SK-N-SH (cell line): ENCODE results near the gene DDX46. TPM values are rescaled to one million over a fixed set of nuclear protein-coding genes. Genes with fewer than 3 reads are reported as not detected.
A peak's percentile ranks its signal among the peaks of the same experiment; 100 is the strongest.
"Not testable (repeated sequence)": the region's sequence is repeated elsewhere in the genome, so short reads cannot be mapped to it uniquely, and the experiment has no call there.

Source experiments
- CTCF ChIA-PET: fragments of 300-600, 350-600 bp; formaldehyde crosslinking; extraction: SDS; loops from one replicate; lab custom pipeline; 2021; lab: Yijun Ruan, JAX
- POLR2A ChIA-PET: fragments of 350-600 bp; sonication (Branson Sonifier 250); formaldehyde crosslinking; extraction: SDS; loops from one replicate; lab custom pipeline; 2020; ENCODE audit warnings: antibody characterized with exemption, inconsistent platforms; lab: Yijun Ruan, JAX
- DNase-seq: peaks from one replicate; pipeline ENCODE4 v3.0.0; 2012
- H2AFZ ChIP-seq: fragments of 200-600 bp; sonication (generic); 2 replicates; pipeline ENCODE4 v1.8.1; 2016; ENCODE audit warnings: antibody characterized with exemption, mild to moderate bottlenecking, low read depth
- H3F3A ChIP-seq: fragments of 200-600 bp; sonication (generic); replicated peaks from 2 replicates; pipeline ENCODE3; 2016; ENCODE audit warnings: antibody characterized with exemption, mild to moderate bottlenecking; ENCODE audit not compliant: insufficient read depth
- H3K27ac ChIP-seq, 2 experiments: fragments of 200-500 bp in 1 of 2; fragments of 200-600 bp in 1 of 2; sonication (Bioruptor generic) in 1 of 2; sonication (generic), shearing (Covaris generic) in 1 of 2; 2 replicates each; pipeline versions ENCODE4 v1.5.1 to v1.6.1; 2014 to 2016; ENCODE audit warnings: low read depth in 2 of 2, inconsistent platforms in 1 of 2, low read length in 1 of 2, mild to moderate bottlenecking in 1 of 2, mixed read lengths in 1 of 2
- H3K27me3 ChIP-seq: fragments of 200-600 bp; sonication (generic), shearing (Covaris generic); 2 replicates; pipeline ENCODE4 v1.6.1; 2016; ENCODE audit warnings: mixed run types; ENCODE audit not compliant: insufficient read depth
- H3K36me3 ChIP-seq, 2 experiments: fragments of 200-500 bp in 1 of 2; fragments of 200-600 bp in 1 of 2; sonication (Bioruptor generic) in 1 of 2; sonication (generic) in 1 of 2; replicated peaks in 1 of 2; 2 replicates each; pipeline versions ENCODE3 to v1.5.1; 2014 to 2016; ENCODE audit warnings: low read length in 1 of 2, mild to moderate bottlenecking in 1 of 2; ENCODE audit not compliant: insufficient read depth in 2 of 2, control insufficient read depth in 1 of 2
- H3K4me1 ChIP-seq, 2 experiments: fragments of 200-500 bp in 1 of 2; fragments of 200-600 bp in 1 of 2; sonication (Bioruptor generic) in 1 of 2; sonication (generic), shearing (Covaris generic) in 1 of 2; 2 replicates each; pipeline versions ENCODE4 v1.5.1 to v1.6.1; 2014 to 2016; ENCODE audit warnings: low read depth in 1 of 2, low read length in 1 of 2, mixed run types in 1 of 2; ENCODE audit not compliant: insufficient read depth in 2 of 2, control insufficient read depth in 1 of 2
- H3K4me2 ChIP-seq: fragments of 200-600 bp; sonication (generic), shearing (Covaris generic); 2 replicates; pipeline ENCODE4 v1.6.1; 2017; ENCODE audit warnings: mixed run types
- H3K4me3 ChIP-seq, 2 experiments: fragments of 200-500 bp in 1 of 2; fragments of 200-600 bp in 1 of 2; sonication (Bioruptor generic) in 1 of 2; sonication (generic), shearing (Covaris generic) in 1 of 2; 2 replicates each; pipeline versions ENCODE4 v1.5.1 to v1.8.1; 2014 to 2016; ENCODE audit warnings: low read depth in 2 of 2, inconsistent platforms in 1 of 2, low read length in 1 of 2, mild to moderate bottlenecking in 1 of 2, mixed read lengths in 1 of 2, moderate library complexity in 1 of 2
- H3K79me2 ChIP-seq: fragments of 200-600 bp; sonication (generic); 2 replicates; pipeline ENCODE4 v1.8.1; 2017; ENCODE audit warnings: mild to moderate bottlenecking; ENCODE audit not compliant: insufficient read depth
- H3K9ac ChIP-seq: fragments of 200-600 bp; sonication (generic); 2 replicates; pipeline ENCODE4 v1.6.1; 2017; ENCODE audit warnings: mixed run types
- H3K9me2 ChIP-seq: fragments of 200-600 bp; sonication (generic); 2 replicates; pipeline ENCODE4 v1.6.1; 2017; ENCODE audit warnings: mixed run types
- H3K9me3 ChIP-seq: fragments of 200-600 bp; sonication (generic); 2 replicates; pipeline ENCODE4 v1.6.1; 2017; ENCODE audit warnings: mixed run types, mild to moderate bottlenecking, moderate library complexity
- H4K20me1 ChIP-seq: fragments of 200-600 bp; sonication (generic); 2 replicates; pipeline ENCODE4 v1.6.1; 2017; ENCODE audit warnings: mild to moderate bottlenecking, mixed run types; ENCODE audit not compliant: insufficient read depth
- EZH2phosphoT487 ChIP-seq: fragments of 200-600 bp; sonication (generic); IDR thresholded peaks from 2 replicates; pipeline ENCODE4 v1.6.1; 2017; ENCODE audit warnings: low read depth, mixed run types, mild to moderate bottlenecking, antibody characterized with exemption, moderate library complexity, borderline replicate concordance
- GABPA ChIP-seq: IDR thresholded peaks from 2 replicates; pipeline ENCODE4 v1.4.0; 2012; ENCODE audit warnings: low read depth, mild to moderate bottlenecking
- JUND ChIP-seq: IDR thresholded peaks from 2 replicates; pipeline ENCODE4 v1.4.0; 2012
- POLR2AphosphoS5 ChIP-seq: IDR thresholded peaks from 2 replicates; pipeline ENCODE4 v1.6.1; 2012; ENCODE audit warnings: low read depth, low read length
- RCOR1 ChIP-seq: fragments of 150-350 bp; IDR thresholded peaks from 2 replicates; pipeline ENCODE4 v1.6.1; 2017; ENCODE audit warnings: antibody characterized with exemption, low read length
- RFX5 ChIP-seq: IDR thresholded peaks from 2 replicates; pipeline ENCODE4 v1.6.1; 2012; ENCODE audit warnings: mild to moderate bottlenecking, improper control_type of control experiment, low read length
- TEAD4 ChIP-seq: IDR thresholded peaks from 2 replicates; pipeline ENCODE4 v1.4.0; 2012; ENCODE audit warnings: mild to moderate bottlenecking, borderline replicate concordance; ENCODE audit not compliant: insufficient read depth
- WGBS: methylation state at CpG from one replicate; pipeline ENCODE4 v1.1.6; 2017; ENCODE audit warnings: low lambda C conversion rate; 5-methylcytosine and 5-hydroxymethylcytosine counted together
- polyA plus RNA-seq, 3 experiments: library from polyadenylated mRNA; depleted of rRNA; stranded (reverse); fragments of >200 nt; gene quantifications; 2 replicates each; pipeline ENCODE4 v1.2.3, GENCODE V29; 2012
- TF ChIP-seq, protein P1 (sequence below): IDR thresholded peaks from 2 replicates; pipeline ENCODE4 v1.4.0; 2012; ENCODE audit warnings: low read depth
- TF ChIP-seq, protein P2 (sequence below): IDR thresholded peaks from 2 replicates; pipeline ENCODE4 v1.4.0; 2012; ENCODE audit warnings: low read depth, borderline replicate concordance
- TF ChIP-seq, protein P3 (sequence below): fragments of 150-350 bp; IDR thresholded peaks from 2 replicates; pipeline ENCODE4 v1.6.1; 2016; ENCODE audit warnings: mild to moderate bottlenecking, low read depth, low read length
- TF ChIP-seq, protein P4 (sequence below): IDR thresholded peaks from 2 replicates; pipeline ENCODE4 v1.6.1; 2012; ENCODE audit warnings: mild to moderate bottlenecking, low read depth, low read length, moderate library complexity

The DDX46 gene
- polyA plus RNA-seq, 1 of the 3 experiments (the other 2 are of a cell fraction), result 20.3 TPM

DNA sequence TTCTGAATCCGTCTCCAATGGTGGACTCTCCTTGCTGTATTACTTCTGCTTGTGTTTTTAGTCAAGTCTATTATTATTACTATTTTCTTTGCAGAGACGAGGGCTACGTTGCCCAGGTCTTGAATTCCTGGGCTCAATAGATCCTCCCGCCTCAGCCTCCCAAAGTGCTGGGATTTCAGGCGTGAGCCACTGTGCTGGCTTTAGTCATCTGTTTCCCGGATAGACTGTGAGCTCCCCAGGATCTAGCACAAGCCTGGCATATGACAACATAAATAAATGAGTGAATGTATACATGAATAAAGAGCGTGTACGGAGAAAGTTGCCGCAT, 439 bp upstream of the DDX46 start:
- H3F3A ChIP-seq, result peaks cover 9% of the 10 kb centered on the region
- TF ChIP-seq RFX5, result peak; percentile 66; the same call in 1 of the 2 replicates
- TF ChIP-seq, protein P1, sequence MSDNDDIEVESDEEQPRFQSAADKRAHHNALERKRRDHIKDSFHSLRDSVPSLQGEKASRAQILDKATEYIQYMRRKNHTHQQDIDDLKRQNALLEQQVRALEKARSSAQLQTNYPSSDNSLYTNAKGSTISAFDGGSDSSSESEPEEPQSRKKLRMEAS, result no peak
- H3K9me2 ChIP-seq, result no peaks in the 10 kb centered on the region
- H3K4me2 ChIP-seq, result peak overlapping the region; percentile 83
- ChIA-PET POLR2A (interaction anchor here (0.6 to 3.3 kb wide), 9 partner anchors 14 to 532 kb away, joined by 3 to 12 read pairs (median 3); partner anchors contain the start of genes CAMLG, PCBD2, PPP2CA and TXNDC15), CTCF (interaction anchor here (0.5 to 3.0 kb wide), 16 partner anchors 9 to 171 kb away, joined by 3 to 16 read pairs (median 4); partner anchors contain the start of genes CAMLG and PCBD2)
- H3K27me3 ChIP-seq, result no peaks in the 10 kb centered on the region
- H3K4me1 ChIP-seq, result peaks cover 6 to 9% of the 10 kb centered on the region in 2 experiments; a peak in 3 of 4 replicates
- peak overlapping the region; percentile 93 for H2AFZ ChIP-seq
- no peaks in the 10 kb centered on the region for H3K36me3 ChIP-seq
- DNase-seq, result no peak
- peak overlapping the region; percentile 87; the same call in 1 of the 2 replicates for H3K9ac ChIP-seq
- H4K20me1 ChIP-seq, result peaks cover 24% of the 10 kb centered on the region
- peak overlapping the region; percentile 79 to 98 for H3K4me3 ChIP-seq
- peaks cover 46% of the 10 kb centered on the region for H3K79me2 ChIP-seq
- H3K9me3 ChIP-seq, result no peaks in the 10 kb centered on the region
- 31% methylated on average over 9 of the region's 9 CpGs for WGBS
- peak overlapping the region; percentile 37 to 58; a peak in 3 of 4 replicates for H3K27ac ChIP-seq

DNA sequence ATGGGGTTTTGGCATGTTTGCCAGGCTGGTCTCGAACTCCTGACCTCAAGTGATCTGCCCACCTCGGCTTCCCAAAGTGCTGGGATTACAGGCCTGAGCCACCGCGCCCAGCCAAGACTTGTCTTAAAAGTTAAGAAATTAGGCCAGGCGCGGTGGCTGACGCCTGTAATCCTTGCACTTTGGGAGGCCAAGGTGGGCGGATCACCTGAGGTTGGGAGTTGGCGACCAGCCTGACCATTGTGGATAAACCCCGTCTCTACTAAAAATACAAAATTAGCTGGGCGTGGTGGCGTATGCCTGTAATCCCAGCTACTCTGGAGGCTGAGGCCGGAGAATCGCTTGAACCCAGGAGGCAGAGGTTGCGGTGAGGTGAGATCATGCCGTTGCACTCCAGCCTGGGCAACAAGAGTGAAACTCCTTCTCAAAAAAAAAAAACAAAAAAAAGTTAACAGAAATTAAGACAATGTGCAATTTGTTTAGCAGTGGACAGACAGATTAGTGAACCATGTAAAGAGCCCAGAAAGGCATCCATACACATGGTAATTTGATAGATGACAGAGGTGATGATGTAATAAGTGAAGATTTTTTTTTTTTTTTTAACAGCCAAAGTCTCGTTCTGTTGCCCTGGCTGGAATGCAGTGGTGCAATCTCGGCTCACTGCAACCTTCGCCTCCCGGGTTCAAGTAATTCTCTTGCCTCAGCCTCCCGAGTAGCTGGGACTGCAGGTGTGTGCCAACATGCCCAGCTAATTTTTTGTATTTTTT, 9.1 kb downstream of the DDX46 start:
- Histone ChIP-seq H3K79me2 (peaks cover 66% of the 10 kb centered on the region), H3F3A (peaks cover 13% of the 10 kb centered on the region), H3K36me3 (peaks cover 38 to 59% of the 10 kb centered on the region in 2 experiments)
- H2AFZ ChIP-seq, H3K27ac ChIP-seq, H3K4me2 ChIP-seq, H3K4me3 ChIP-seq, H4K20me1 ChIP-seq, H3K4me1 ChIP-seq, H3K27me3 ChIP-seq, H3K9me3 ChIP-seq, DNase-seq, POLR2A ChIA-PET, H3K9me2 ChIP-seq, H3K9ac ChIP-seq: not testable (repeated sequence)
- CTCF ChIA-PET, result interaction anchor here (1.2 kb wide), 1 partner anchor 9 kb away, joined by 5 read pairs; the partner anchor contains the start of gene DDX46
- WGBS, result 95% methylated on average over 21 of the region's 21 CpGs

DNA sequence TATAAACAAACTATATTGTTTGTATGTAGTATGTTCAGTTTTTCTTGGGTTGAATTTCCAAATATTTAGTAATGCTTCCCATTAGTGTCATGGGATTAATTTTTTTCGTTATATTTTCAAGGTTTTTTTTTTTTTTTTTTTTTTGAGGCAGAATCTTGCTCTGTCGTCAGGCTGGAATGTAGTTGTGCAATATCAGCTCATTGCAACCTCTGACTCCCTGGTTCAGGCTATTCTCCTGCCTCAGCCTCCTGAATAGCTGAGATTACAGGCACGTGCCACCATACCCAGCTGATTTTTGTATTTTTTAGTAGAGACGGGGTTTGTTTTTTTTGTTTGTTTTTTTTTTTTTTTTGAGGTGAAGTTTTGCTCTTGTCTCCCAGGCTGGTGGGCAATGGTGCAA, 10.6 kb downstream of the DDX46 start:
- H3K27ac ChIP-seq, result no peak overlapping the region
- H4K20me1 ChIP-seq, result no peaks in the 10 kb centered on the region
- H3F3A ChIP-seq, result peaks cover 13% of the 10 kb centered on the region
- H3K27me3 ChIP-seq, result no peaks in the 10 kb centered on the region
- ChIA-PET CTCF (no interaction called here), POLR2A (no interaction called here)
- peaks cover 51% of the 10 kb centered on the region for H3K79me2 ChIP-seq
- no peak overlapping the region for H3K9ac ChIP-seq
- H3K36me3 ChIP-seq, result peaks cover 45 to 74% of the 10 kb centered on the region in 2 experiments
- no peaks in the 10 kb centered on the region for H3K4me1 ChIP-seq
- 70% methylated on average over 4 of the region's 4 CpGs for WGBS
- H2AFZ ChIP-seq, result no peak overlapping the region
- DNase-seq, result no peak
- no peak overlapping the region for H3K4me3 ChIP-seq
- no peaks in the 10 kb centered on the region for H3K9me3 ChIP-seq
- H3K9me2 ChIP-seq, result no peaks in the 10 kb centered on the region
- H3K4me2 ChIP-seq, result no peak overlapping the region
- TF ChIP-seq, protein P2, sequence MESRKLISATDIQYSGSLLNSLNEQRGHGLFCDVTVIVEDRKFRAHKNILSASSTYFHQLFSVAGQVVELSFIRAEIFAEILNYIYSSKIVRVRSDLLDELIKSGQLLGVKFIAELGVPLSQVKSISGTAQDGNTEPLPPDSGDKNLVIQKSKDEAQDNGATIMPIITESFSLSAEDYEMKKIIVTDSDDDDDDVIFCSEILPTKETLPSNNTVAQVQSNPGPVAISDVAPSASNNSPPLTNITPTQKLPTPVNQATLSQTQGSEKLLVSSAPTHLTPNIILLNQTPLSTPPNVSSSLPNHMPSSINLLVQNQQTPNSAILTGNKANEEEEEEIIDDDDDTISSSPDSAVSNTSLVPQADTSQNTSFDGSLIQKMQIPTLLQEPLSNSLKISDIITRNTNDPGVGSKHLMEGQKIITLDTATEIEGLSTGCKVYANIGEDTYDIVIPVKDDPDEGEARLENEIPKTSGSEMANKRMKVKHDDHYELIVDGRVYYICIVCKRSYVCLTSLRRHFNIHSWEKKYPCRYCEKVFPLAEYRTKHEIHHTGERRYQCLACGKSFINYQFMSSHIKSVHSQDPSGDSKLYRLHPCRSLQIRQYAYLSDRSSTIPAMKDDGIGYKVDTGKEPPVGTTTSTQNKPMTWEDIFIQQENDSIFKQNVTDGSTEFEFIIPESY, result no peak
- TF ChIP-seq GABPA, result no peak
- TF ChIP-seq, protein P3, sequence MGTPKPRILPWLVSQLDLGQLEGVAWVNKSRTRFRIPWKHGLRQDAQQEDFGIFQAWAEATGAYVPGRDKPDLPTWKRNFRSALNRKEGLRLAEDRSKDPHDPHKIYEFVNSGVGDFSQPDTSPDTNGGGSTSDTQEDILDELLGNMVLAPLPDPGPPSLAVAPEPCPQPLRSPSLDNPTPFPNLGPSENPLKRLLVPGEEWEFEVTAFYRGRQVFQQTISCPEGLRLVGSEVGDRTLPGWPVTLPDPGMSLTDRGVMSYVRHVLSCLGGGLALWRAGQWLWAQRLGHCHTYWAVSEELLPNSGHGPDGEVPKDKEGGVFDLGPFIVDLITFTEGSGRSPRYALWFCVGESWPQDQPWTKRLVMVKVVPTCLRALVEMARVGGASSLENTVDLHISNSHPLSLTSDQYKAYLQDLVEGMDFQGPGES, result no peak
- TF ChIP-seq RCOR1, result no peak
- TF ChIP-seq POLR2AphosphoS5, result no peak
- TF ChIP-seq, protein P4, sequence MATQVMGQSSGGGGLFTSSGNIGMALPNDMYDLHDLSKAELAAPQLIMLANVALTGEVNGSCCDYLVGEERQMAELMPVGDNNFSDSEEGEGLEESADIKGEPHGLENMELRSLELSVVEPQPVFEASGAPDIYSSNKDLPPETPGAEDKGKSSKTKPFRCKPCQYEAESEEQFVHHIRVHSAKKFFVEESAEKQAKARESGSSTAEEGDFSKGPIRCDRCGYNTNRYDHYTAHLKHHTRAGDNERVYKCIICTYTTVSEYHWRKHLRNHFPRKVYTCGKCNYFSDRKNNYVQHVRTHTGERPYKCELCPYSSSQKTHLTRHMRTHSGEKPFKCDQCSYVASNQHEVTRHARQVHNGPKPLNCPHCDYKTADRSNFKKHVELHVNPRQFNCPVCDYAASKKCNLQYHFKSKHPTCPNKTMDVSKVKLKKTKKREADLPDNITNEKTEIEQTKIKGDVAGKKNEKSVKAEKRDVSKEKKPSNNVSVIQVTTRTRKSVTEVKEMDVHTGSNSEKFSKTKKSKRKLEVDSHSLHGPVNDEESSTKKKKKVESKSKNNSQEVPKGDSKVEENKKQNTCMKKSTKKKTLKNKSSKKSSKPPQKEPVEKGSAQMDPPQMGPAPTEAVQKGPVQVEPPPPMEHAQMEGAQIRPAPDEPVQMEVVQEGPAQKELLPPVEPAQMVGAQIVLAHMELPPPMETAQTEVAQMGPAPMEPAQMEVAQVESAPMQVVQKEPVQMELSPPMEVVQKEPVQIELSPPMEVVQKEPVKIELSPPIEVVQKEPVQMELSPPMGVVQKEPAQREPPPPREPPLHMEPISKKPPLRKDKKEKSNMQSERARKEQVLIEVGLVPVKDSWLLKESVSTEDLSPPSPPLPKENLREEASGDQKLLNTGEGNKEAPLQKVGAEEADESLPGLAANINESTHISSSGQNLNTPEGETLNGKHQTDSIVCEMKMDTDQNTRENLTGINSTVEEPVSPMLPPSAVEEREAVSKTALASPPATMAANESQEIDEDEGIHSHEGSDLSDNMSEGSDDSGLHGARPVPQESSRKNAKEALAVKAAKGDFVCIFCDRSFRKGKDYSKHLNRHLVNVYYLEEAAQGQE, result no peak
- TF ChIP-seq EZH2phosphoT487, result no peak
- TF ChIP-seq JUND, result no peak
- TF ChIP-seq, protein P1, result no peak
- no peak for TF ChIP-seq TEAD4
